ENCODE data around the gene HIVEP3.

The HIVEP3 gene

DNA sequence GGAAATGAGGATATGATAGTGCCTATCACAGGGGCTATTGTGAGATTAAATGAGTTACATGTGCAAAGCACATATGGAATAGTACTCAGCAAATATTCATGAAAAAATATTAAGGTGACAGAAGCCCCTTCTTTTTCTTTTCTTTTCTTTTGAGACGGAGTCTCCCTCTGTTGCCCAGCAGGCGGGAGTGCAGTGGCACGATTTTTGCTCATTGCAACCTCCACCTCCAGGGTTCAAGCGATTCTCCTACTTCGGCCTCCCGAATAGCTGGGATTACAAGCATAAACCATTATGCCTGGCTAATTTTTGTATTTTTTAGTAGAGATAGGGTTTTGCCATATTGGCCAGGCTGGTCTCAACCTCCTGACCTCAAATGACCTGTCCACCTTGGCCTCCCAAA is 139.4 kb downstream of the HIVEP3 start:
- DNase-seq = no peak

DNA sequence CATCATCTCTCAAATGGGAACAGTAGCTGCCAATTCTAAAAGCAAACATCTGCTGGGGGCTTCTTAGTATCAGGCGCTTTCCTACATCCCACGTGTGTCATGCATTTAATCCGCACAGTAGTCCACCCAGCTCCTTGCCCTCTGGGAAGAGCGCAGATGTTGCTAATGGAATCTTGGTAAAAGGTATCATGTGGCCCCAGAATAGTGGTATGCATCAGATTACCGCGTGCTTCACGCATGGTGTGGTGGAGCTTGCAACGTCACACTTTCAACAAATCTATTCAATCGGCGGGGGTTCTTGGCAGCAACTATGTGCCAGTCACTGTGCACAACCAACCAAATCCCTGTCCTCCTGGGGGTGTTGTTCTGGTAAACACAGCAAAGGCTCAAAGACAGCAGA is 141.0 kb downstream of the HIVEP3 start:
- DNase-seq = no peak

DNA sequence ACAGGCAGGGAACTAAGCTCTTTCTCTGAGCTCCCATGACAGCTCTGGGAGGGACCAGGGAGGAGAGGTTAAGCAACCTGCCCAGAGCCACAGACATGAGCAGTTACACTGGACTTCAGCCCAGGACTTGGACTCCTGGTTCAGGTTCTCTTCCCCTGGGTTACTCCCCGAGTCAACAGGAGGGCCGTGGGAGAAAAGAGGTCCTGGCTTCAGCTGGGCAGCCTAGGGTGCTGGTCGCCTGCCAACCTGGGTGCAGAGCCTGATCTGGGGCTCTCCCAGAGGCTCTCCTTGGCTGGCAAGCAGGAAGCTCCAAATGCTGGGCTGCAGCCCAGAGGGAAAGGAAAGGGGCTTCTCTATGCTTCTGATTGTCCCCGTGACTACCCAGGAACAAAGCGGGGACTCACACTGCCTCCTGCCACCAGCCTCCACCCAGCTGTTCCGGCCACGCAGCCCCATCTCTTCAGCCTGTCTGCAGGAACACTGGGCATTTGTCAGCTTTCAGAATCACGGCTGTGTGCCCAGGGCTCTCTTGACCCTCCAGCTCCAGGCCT is 141.8 kb downstream of the HIVEP3 start:
- no peak for DNase-seq

DNA sequence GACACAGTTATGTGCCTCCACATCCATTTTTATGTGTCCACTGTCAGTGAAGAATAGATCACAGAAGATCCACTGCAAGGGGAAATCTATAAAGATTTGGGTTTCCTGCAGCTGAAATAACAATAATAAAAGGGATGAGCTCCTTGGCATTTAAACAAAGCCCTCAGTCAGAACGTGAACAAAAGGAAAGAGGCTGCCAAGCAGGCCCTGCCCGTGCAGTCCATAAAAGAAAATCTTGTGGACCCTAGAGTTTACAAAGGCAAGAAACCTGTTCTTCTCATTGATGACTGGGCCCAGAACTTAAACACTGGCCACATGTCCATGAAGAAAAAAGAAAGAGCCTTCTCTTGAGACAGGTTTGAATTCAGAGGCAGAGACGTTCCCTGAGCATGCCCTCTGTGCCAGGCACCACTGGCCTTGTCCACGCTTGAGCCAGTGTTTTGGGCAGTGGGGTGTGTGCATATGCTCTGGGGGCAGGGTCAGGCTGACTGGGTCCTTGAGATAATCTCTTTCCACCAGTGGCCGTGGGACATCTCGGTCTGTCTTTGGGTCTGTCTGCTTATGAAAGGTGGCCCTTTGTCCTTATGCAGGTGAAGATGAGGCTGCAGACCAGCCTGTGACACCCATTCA is 142.7 kb downstream of the HIVEP3 start:
- DNase-seq = no peak

DNA sequence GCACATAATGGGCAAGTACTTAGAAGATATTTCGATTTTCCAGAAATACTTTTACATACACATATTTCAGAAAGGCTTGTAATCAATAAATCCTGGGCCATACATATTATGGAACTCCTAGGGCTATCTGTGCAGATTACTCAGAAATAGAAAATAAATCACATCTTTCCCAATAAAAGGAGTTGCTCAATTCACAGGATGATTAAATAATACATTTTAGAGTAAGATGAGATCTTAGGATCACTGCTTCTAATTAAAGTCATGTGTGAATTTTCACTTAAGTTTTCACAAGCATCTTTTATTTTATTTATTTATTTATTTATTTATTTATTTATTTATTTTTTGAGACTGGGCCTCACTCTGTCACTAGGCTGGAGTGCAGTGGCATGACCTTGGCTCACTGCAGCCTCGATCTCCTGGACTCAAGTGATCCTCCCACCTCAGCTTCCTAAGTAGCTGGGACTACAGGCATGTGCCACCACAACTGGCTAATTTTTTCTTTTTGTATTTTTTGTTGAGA is 144.2 kb downstream of the HIVEP3 start:
- no peak for DNase-seq

DNA sequence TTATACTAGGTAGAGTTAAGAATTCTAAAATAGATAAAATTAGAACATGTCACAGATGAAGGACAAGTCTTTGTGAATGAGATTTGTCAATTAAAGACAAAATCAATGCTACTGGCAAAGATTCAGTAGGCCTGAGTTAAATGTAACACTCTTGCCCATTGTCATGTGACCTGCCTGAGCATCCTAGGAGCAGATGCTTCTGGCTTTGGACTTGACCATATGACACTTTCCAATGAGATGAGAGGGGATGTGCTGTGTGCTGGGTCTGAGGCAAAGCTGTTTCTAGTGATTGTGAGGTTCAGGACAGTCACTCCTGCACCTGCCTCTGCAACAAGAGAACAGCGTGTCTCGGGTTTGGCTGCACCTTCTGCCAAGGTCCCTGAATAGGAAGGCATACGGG is 144.9 kb downstream of the HIVEP3 start:
- DNase-seq = no peak

DNA sequence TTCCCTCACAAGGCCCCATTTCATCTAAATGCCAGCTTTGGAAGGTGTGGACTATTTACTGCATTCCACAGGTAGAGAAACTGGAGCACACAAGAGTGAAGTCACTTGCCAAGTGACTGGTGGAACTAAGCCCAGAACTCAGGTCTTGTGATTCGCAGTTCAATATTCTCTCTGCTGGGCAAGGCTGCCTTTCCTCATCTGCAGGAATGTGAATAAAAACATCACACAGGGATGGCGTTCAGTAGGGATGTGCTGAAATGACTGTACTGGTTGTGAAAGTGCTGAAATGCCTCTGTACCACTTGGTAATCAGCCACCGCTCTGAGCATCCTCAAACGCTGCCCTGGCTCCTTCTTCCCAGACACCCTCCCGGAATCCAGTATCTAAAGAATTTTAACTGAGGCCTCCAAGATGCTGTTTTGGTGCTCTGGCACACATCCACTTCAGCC is 145.6 kb downstream of the HIVEP3 start:
- DNase-seq = no peak

DNA sequence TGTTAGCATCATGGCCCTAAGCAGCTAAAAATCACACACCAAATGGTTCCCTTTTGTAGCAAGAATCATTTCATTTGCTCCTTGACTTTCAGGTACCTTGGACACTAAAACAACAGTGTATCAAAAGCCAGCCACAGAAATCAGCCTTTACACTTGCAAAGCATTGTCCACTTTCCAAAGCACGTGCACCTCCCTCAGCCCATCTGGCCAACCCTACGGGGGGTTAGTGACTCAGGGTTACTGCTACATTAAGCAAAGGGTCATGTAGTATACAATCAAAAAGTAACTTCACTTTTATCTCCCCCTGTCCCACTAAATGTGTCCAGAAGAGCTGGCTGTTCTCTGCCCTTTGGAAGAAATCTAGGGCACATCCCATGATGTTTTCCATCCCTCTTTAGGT is 149.7 kb downstream of the HIVEP3 start:
- DNase-seq = no peak

DNA sequence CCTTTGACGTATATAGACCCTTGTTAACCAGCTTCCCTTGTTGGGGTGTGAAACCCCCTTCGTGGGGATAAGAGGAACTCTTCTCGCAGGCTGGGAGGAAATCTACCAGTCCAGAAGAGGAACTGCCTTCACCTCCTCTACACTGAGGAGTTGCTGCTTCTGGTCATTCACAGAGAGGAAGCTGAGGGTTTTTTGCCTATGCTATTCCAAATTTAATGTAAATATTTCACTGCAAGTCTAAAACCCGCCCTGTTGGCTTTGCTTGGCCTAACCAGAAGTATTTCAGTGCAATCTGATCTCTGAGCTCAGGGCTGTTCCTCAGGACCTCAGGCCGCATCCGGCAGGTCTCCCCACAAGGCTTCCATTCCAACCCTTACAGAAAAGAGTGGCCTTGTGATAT is 150.1 kb downstream of the HIVEP3 start:
- peak; percentile 55 for DNase-seq

DNA sequence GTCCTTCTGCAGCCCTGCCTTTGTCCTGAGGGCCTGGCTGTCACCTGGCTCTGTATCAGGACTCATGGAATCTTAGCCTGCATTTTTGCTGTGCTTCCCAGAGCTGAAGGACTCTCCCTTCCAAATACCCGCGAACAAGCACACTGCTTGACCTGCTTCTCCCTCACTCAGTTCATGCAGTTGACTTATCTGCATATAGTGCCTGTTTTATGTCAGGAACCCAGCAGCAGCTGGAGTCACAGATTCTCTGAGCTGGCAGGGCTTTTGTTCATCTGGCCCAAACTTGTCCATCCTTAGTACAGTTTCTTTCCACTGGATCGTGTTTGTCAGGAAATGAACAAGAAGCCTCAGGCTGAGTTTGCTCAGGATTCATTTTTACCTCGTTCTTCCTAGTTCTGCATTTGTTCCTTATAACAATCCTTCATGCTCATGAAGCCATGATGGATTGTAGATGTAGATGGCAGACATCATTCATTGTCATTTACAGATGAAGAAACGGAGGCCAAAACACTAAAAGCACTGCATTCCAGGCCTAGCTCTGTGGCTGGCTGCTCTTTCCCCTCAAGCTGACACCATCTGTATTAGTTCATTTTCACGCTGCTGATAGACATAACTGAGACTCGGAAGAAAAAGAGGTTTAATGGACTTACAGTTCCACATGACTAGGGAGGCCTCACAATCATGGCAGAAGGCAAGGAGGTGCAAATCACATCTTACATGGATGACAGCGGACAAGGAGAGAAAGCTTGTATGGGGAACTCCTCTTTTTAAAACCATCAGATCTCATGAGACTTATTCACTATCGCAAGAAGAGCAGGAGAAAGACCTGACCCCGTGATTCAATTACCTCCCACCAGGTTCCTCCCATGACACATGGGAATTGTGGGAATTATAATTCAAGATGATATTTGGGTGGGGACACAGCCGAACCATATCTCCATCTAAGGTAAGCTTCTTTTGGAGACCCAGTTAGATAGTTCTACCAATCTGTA is 150.9 kb downstream of the HIVEP3 start:
- DNase-seq = no peak

DNA sequence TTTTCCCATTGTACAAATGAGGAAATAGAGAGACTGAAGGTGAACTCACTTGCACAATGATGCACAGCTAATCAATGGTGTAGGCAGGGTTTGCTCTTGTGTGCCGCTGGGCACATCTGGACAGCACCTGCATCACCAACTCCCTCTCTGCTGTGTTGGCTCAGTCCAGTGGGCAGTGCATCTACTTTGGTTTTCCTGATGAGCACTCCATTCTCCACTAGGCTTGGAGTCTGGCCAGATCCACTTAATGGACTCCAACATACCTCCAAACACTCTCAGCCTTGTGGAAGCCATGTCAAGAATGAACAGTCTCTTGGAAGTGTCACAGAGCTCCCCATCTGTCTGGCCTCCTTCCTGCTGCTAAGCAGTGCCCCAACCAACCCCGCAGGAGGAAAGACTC is 152.2 kb downstream of the HIVEP3 start:
- no peak for DNase-seq

DNA sequence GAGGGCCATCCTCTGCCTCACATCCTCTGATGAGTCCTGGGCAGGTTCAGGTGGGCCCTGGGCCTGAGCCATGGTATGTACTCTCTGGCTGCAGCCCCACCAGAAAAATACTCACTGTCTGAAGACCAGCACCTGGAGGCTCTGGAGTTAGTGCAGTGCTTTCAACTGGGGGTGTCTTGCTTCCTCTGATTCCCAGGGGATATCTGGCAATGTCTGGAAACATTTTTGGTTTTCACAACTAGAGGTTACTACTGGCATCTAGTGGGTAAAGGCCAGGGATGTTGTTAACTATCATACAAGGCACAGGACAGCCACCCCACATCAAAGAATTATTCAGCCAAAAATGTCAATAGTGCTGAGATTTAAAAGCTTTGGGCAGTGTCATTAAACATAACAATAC is 152.7 kb downstream of the HIVEP3 start:
- DNase-seq = no peak

DNA sequence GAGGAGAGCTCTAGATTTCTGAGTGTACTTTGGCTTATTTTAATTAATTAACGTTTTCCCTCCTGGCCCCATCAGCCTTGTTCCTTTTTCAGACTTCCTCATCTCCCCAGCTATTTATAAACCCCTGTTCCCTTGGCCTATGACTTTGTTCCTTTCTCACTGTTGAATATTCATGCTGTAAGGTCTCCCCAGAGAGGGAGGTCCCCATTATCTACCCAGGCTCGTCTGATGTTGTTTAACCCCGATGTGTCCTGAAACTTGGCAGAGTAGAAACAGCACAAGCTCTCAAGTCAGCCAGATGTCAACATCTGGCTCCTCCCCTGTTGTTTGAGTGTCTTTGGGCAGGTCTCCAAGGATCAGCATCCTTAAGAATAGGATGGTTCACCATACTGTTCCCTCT is 153.6 kb downstream of the HIVEP3 start:
- DNase-seq = peak; percentile 27

DNA sequence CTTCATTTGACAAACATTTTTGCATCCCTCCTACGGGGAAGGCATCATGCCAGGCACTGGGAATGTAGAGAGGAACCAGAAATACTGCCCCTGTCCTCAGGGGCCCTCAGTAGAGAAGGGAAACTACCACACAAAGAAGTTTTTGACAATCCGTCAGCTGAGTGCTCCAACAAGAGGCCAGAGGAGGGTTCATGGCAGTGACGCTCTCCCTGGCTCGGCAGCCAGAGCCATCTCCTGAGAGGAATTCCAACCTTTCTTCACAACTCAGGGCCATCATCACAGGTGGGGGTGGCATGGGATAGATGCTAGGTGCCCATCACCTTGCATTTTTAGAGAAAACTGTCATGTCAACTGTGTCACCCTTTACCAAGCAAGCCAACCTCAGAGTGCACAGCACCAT is 154.1 kb downstream of the HIVEP3 start:
- DNase-seq = no peak

DNA sequence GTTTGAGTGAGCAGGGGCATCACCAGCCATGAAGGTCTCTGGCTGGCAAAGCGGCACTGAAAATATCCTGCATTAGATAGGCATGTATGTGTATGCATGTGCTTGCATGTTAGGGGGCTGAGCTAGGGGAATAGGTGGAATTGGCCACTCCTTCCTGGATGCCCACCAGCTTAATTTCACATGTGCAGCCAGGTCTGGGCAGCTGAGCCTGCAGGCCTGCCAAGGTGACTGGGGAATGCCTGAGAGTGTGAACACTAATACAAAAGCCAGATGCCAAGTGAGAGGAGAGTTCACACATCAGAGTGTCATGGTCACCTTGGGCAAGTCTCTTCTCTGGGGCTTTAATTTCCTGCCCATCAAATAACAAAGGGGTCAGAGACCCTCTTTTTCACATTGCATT is 155.9 kb downstream of the HIVEP3 start:
- DNase-seq = no peak

DNA sequence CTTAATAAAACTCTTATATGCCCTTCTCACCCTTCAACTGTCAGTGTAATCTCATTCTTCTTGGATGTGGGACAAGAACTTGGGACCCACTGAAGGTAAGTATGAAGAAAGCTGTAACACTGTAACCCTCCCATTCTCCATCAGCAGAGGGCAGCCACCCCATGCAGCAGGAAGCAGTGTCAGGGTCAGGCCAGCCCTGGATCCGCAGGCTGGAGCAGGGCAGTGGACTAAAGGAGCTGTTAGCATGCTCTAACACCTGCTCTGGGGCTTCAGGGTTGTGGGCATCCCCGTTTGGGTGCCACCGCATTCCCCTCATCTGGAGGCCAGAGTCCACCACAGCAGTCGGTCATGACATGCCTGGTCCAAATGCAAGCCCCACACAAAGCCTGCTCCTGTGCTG is 156.5 kb downstream of the HIVEP3 start:
- no peak for DNase-seq

DNA sequence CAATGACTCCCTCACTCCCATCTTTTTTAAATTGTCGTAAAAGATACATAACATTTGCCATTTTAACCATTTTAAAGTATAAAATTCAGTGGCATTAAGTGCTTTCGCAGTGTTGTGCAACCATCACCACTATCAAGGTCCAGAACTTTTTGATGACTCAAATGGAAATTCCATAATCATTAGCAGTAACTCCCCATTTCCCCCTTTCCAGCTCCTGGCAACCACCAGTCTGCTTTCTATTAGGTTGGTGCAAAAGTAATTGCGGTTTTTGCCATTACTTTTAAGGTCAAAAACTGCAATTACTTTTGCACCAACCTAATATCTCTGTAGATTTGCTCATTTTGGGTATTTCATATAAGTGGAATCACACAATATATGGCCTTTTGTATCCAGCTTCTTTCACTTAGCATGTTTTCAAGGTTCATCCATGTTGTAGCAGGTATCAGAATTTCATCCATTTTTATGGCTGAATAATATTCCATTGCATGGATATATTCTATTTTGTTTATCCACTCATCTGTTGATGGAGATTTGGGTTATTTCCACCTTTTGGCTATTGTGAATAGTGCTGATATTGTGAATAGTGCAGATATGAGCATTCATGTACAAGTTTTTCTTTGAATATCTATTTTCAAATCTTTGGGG is 159.7 kb downstream of the HIVEP3 start:
- DNase-seq = no peak

DNA sequence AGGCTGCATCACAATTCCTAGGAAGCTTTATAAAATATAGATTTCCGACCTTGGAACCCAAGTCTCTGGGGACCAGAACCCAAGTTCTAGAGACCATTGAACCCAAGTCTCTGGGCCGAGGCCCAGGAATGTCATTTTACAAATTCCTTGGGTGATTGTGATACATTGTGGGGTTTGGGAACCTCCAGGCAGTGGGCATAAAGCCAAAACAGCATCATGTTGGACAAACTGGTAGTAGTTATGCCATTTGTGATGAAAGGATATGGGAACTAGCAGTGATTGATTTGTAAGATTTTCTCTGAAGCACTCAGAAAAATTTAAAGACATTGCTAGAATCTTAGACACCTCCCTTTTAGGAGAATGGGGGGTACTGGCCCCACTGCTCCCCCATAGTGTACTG is 160.2 kb downstream of the HIVEP3 start:
- DNase-seq = no peak

DNA sequence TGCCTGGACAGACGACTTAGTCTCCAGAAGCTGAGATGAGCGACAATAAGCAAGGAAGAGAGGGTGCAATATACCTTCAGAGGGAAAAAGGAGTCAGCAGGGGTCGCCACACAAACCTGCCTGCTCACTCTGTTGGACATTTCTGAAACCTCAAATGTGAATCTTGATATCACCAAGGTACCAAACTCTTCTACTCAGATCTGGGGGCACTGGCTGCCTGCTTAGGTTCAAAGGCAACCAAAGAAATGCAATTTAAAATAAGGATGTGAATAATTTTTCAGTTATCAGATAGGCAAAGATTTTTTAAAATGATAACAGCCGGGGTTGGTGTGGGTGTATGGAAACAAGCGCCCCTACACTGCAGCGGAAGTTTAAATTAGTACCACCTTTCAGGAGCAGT is 164.2 kb downstream of the HIVEP3 start:
- peak; percentile 22 for DNase-seq

DNA sequence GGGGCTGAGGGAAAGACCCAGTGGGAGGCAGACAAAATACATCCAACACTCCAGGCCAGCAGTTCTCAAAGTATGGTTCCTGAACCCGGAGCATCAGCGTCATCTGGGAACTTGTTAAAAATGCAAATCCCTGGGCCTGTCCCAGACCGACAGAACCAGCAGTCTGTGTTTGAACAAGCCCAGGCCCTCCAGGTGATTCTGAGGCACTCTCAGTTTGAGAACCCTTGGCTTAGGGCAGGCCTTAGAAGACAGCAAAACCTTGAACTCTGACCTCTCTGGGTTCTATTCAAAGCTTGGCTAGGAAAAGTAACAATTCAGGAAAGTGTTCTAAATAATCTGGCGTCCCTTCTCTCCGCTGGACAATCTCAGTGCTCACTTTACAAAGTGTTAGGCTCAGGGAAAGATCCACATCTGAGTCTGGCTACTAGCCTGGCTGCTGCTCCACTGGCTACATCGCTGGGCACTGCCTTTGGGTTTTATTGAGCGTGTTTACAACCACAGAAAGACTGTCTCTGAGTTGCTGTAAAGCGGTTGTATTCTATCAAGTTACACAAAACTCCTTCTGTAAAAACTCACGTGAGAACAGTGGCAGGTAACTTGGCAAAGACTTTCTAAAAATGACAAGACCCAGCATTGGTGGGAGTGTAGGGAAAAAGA is 166.1 kb downstream of the HIVEP3 start:
- DNase-seq = no peak

DNA sequence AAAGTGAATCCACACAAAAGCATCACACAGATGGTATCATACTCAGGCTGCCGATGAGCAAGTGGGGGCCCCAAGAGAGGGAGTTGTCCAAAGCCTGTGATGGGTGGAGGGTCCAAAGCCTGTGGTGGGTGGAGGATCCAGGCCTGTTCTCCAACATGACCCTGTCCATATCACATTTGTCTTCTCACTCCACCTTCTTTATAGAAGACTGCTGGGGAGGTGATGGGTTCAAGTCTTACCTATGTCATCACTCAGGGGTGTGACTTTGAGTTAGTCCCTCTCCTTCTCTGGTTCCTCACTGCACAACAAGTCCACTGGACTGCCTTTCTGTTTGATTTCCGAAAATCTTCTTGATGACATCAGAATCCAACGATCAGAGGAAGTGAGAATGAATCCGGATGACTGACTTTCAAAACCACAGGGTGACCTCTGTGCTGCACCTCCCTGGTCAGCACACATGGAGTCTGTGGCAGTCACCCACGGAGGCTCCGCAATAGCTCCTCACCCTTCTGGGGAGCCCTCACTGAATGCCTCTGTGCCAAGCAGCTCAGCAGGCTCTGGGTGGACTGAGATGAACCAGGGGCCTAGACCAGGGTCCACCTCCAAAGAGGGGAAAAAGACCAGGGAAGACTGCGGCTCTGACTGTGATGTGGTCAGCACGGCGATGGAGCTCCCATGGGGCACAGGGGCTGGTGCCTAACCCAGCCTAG is 166.8 kb downstream of the HIVEP3 start:
- no peak for DNase-seq

Measured in hematopoietic multipotent progenitor cell treated with erythropoietin and hydrocortisone succinate and interleukin-3 and kit ligand, for 6 days (in vitro differentiated cells).